SU-DHL-6 (cell line): ENCODE results near the gene TAOK1.

Experiments
- H2AFZ ChIP-seq: fragments of 200-600 bp; sonication (generic); 2 replicates; pipeline ENCODE4 v1.6.1; 2014; ENCODE audit warnings: low read depth, mild to moderate bottlenecking, moderate library complexity, mixed read lengths, antibody characterized with exemption, low read length; ENCODE audit not compliant: severe bottlenecking
- H3F3A ChIP-seq: fragments of 200-600 bp; shearing (Covaris generic); 2 replicates; pipeline ENCODE4 v1.6.0; 2016; ENCODE audit warnings: antibody characterized with exemption, mild to moderate bottlenecking; ENCODE audit not compliant: insufficient read depth
- H3K27ac ChIP-seq: fragments of 200-600 bp; sonication (generic); 2 replicates; pipeline ENCODE4 v1.5.1; 2016; ENCODE audit warnings: low read depth, mild to moderate bottlenecking, low read length, moderate library complexity, mixed read lengths
- H3K27me3 ChIP-seq: fragments of 200-600 bp; sonication (generic), shearing (Covaris generic); 2 replicates; pipeline ENCODE4 v1.6.0; 2014; ENCODE audit warnings: mild to moderate bottlenecking, low read length
- H3K36me3 ChIP-seq: fragments of 200-600 bp; sonication (generic); 2 replicates; pipeline ENCODE4 v1.6.1; 2014; ENCODE audit warnings: mild to moderate bottlenecking, low read length, mixed read lengths
- H3K4me2 ChIP-seq: fragments of 300-600, 200-600 bp; shearing (Covaris generic), sonication (generic); 2 replicates; pipeline ENCODE4 v1.6.0; 2014; ENCODE audit warnings: low read length, low read depth, mild to moderate bottlenecking; ENCODE audit not compliant: poor library complexity, severe bottlenecking
- H3K4me3 ChIP-seq: fragments of 200-600 bp; sonication (generic); 2 replicates; pipeline ENCODE4 v1.5.1; 2014; ENCODE audit warnings: antibody characterized with exemption, low read length, mild to moderate bottlenecking, mixed read lengths; ENCODE audit not compliant: insufficient read depth, poor library complexity, severe bottlenecking
- H3K79me2 ChIP-seq: fragments of 200-600 bp; sonication (generic); 2 replicates; pipeline ENCODE4 v1.6.1; 2014; ENCODE audit warnings: mild to moderate bottlenecking, low read length, moderate library complexity; ENCODE audit not compliant: insufficient read depth
- H3K9ac ChIP-seq: fragments of 200-600 bp; sonication (generic); 2 replicates; pipeline ENCODE4 v1.7.0; 2014; ENCODE audit warnings: mild to moderate bottlenecking, low read length
- H3K9me2 ChIP-seq: fragments of 200-600 bp; sonication (generic); replicated peaks from 2 replicates; pipeline ENCODE4 v1.6.1; 2014; ENCODE audit warnings: low read length; ENCODE audit not compliant: insufficient read depth
- H3K9me3 ChIP-seq: fragments of 200-600 bp; sonication (generic); 2 replicates; pipeline ENCODE4 v1.6.1; 2014; ENCODE audit warnings: low read length, mixed read lengths; ENCODE audit not compliant: insufficient read depth
- H4K20me1 ChIP-seq: fragments of 200-600 bp; sonication (generic); 2 replicates; pipeline ENCODE4 v1.6.1; 2014; ENCODE audit warnings: low read depth, mild to moderate bottlenecking, antibody characterized with exemption, low read length, moderate library complexity, mixed read lengths
- EZH2phosphoT487 ChIP-seq: fragments of 200-600 bp; sonication (generic), shearing (Covaris generic); conservative IDR thresholded peaks from 2 replicates; pipeline ENCODE4 v1.6.1; 2018; ENCODE audit warnings: mild to moderate bottlenecking, antibody characterized with exemption, low read length, moderate library complexity, mixed read lengths
- TF ChIP-seq, protein P1 (sequence below): fragments of 200-600 bp; sonication (generic); IDR thresholded peaks from one replicate; pipeline ENCODE4 v1.5.1; 2017; ENCODE audit warnings: antibody characterized with exemption, mild to moderate bottlenecking, low read length, moderate library complexity; ENCODE audit not compliant: insufficient read depth, poor library complexity, severe bottlenecking

Gene TAOK1

DNA sequence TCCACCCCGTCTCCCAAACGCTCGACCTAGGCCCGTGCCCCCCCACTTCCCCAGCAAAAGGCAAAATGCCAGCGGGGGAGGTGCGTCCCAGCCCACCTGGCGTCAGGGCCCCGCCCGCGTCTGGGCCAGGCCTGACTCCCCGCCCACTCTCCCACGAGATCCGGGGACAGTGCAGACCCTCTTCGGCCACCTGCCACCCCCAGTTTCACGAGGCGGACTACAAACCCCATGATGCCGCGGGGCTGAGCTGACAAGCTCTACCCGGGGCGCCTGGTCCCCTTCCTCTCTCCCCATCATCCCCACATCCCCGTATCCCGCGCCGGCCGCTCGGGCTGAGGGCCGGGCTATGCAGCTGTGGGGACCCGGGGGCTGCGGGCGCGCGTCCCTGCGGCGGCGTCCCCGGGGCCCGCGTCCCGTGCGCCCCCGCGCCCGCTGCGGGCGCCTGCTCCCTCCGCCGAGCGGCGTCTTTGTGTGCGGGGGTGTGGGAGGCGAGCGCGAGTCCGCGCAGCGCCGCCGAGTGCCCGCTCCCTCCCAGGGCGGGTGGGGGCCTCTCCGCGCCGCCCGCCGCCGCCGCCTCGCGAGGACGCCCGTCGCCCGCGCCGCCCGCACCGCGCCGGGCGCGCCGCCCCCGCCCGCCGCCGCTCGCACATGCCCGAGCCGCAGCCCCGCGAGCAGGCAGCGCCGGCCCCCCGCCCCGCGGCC is 202.8 kb downstream of the TAOK1 start, which contains the start of gene ANKRD13B:
Gene ANKRD13B, plus strand, starts transcription at position 283 of the 702 bp plus-strand sequence. CDS start 490 bp downstream, outside the sequence.
- Histone ChIP-seq H3K79me2 (peaks cover 10% of the 10 kb centered on the region), H3K9me2 (no peaks in the 10 kb centered on the region), H4K20me1 (no peaks in the 10 kb centered on the region; the same call in 1 of the 2 replicates), H2AFZ (peak within 1 kb of the TSS; percentile 86), H3K4me3 (peak within 1 kb of the TSS; percentile 72), H3K27ac (peak within 1 kb of the TSS; percentile 78), H3K36me3 (no peaks in the 10 kb centered on the region), H3K27me3 (no peaks in the 10 kb centered on the region), H3K9me3 (no peaks in the 10 kb centered on the region), H3K9ac (peak within 1 kb of the TSS; percentile 88), H3F3A (peaks cover 27% of the 10 kb centered on the region), H3K4me2 (peak within 1 kb of the TSS; percentile 93)
- TF ChIP-seq, protein P1, sequence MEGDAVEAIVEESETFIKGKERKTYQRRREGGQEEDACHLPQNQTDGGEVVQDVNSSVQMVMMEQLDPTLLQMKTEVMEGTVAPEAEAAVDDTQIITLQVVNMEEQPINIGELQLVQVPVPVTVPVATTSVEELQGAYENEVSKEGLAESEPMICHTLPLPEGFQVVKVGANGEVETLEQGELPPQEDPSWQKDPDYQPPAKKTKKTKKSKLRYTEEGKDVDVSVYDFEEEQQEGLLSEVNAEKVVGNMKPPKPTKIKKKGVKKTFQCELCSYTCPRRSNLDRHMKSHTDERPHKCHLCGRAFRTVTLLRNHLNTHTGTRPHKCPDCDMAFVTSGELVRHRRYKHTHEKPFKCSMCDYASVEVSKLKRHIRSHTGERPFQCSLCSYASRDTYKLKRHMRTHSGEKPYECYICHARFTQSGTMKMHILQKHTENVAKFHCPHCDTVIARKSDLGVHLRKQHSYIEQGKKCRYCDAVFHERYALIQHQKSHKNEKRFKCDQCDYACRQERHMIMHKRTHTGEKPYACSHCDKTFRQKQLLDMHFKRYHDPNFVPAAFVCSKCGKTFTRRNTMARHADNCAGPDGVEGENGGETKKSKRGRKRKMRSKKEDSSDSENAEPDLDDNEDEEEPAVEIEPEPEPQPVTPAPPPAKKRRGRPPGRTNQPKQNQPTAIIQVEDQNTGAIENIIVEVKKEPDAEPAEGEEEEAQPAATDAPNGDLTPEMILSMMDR, result no peak

DNA sequence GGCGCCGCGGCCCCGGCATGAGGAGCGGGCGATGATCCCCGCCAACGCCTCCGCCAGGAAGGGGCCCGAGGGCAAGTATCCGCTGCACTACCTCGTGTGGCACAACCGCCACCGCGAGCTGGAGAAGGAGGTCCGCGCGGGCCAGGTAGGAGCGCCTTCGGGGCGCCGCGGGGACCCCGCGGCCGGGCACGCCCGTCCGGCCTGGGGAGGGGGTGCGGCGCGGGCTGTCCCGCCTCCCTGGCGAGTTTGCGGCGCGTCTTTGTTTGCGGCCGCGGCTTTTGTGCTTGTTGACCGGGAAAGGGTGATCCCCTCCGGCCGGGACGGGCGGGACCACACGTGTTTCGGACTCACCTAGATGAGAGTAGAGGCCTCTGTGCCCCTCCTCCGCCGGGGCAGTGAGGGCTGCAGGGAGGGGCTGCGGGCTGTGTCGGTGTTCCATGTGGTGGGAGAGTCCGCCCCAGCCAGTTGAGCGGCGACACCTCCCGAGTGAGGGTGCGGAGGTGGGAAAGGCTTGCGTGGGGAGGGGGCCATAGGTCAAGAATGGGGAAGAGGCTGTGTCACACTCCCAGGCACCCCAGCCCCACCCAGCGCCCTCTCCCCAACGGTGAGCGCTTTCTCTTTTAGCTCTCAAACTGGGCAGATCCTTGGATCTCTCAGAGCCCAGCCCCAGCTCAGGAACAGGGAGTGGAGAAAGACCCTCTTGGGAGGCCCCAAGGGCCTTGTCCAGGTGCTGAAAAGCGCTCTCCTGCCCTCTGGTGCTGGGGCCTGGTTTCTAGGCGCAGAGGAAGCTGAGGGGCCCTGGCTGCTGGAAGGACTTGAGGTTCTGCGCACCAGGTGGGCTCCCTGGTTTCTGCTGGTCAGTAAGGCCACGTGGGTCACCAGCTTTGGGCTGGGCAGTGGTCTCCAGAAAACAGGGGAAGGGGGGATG is 203.7 kb downstream of the TAOK1 start:
- TF ChIP-seq, protein P1, result peak; percentile 25
- TF ChIP-seq EZH2phosphoT487, result no peak
- H3K9me3 ChIP-seq, result no peaks in the 10 kb centered on the region
- peaks cover 2% of the 10 kb centered on the region for H3K79me2 ChIP-seq
- H2AFZ ChIP-seq, result peak overlapping the region; percentile 84
- peak overlapping the region; percentile 72 for H3K4me3 ChIP-seq
- H3K27me3 ChIP-seq, result no peaks in the 10 kb centered on the region
- H4K20me1 ChIP-seq, result no peaks in the 10 kb centered on the region; the same call in 1 of the 2 replicates
- peak overlapping the region; percentile 68 for H3K9ac ChIP-seq
- H3K4me2 ChIP-seq, result peak overlapping the region; percentile 68
- no peak overlapping the region for H3K27ac ChIP-seq
- H3F3A ChIP-seq, result peaks cover 27% of the 10 kb centered on the region
- H3K9me2 ChIP-seq, result no peaks in the 10 kb centered on the region
- H3K36me3 ChIP-seq, result no peaks in the 10 kb centered on the region

DNA sequence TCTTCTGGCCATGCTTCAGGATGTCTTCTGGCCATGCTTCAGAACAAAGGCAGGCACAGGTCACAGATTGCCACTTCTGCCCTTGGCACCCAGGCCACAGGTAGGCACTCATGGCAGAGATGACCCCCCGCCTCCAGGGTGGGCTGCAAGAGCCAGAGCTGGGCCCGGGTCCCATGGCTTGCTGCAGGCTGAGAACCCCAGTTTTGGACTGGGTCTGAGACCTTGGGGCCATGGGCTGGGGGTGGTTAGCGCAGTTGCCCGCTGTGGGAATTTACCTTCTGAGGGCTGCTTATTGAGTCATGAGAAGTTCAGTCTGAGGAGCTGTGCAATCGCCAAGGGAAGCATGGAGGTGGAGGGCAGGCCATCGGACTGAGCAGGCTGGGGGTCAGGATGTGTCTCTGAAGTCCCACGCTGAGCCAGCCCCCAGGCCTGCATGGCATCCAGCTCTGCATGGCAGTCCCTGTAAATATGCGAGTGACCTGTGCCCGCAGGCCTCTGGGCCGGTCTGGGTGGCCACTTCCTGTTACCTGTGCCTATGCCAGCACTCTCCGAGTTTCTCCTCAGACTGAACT is 204.4 kb downstream of the TAOK1 start:
- TF ChIP-seq, protein P1, result no peak
- TF ChIP-seq EZH2phosphoT487, result no peak
- H3K27me3 ChIP-seq, result no peaks in the 10 kb centered on the region
- no peaks in the 10 kb centered on the region for H3K9me3 ChIP-seq
- H3K4me3 ChIP-seq, result no peak overlapping the region
- H2AFZ ChIP-seq, result no peak overlapping the region
- H3K27ac ChIP-seq, result no peak overlapping the region
- H3K36me3 ChIP-seq, result no peaks in the 10 kb centered on the region
- no peaks in the 10 kb centered on the region for H3K79me2 ChIP-seq
- peak overlapping the region; percentile 68; the same call in 1 of the 2 replicates for H3K9ac ChIP-seq
- H3K9me2 ChIP-seq, result no peaks in the 10 kb centered on the region
- H4K20me1 ChIP-seq, result no peaks in the 10 kb centered on the region; the same call in 1 of the 2 replicates
- H3F3A ChIP-seq, result peaks cover 27% of the 10 kb centered on the region
- peak overlapping the region; percentile 68 for H3K4me2 ChIP-seq
